Natural killer cell treated with Interleukin-12 subunit alpha and Interleukin-12 subunit beta and Interleukin-15 and Interleukin-18, amount 100 ng/mL, for 72 hours (primary cell): ENCODE data around the gene GPC6. TPM values are rescaled to one million over a fixed set of nuclear protein-coding genes. Genes with fewer than 3 reads are reported as not detected.

Source experiments
- ATAC-seq, 2 donors: fragments of 150-1000 bp; cut with Tn5 transposase in 1 of 2; sonication (Bioruptor Pico), chemical (Tn5 transposase) in 1 of 2; 2 replicates each; pipeline ENCODE4 v1.10.0; 2021
- DNase-seq: peaks from one replicate; pipeline ENCODE4 v3.0.0; 2022; ENCODE audit warnings: low spot score
- H3K27ac Mint-ChIP-seq, 2 donors: 1 replicate in 1 of 2; 2 replicates in 1 of 2; pipeline ENCODE4 v1.8.0; 2022; ENCODE audit warnings: mixed read lengths in 2 of 2, mild to moderate bottlenecking in 1 of 2, moderate library complexity in 1 of 2
- H3K27me3 Mint-ChIP-seq, 2 donors: 1 replicate in 1 of 2; 2 replicates in 1 of 2; pipeline ENCODE4 v1.8.0; 2022; ENCODE audit warnings: mixed read lengths in 2 of 2
- H3K36me3 Mint-ChIP-seq: one replicate; pipeline ENCODE4 v1.8.0; 2022; ENCODE audit warnings: mixed read lengths
- H3K4me1 Mint-ChIP-seq, 2 donors: 1 replicate in 1 of 2; 2 replicates in 1 of 2; pipeline ENCODE4 v1.8.0; 2022; ENCODE audit warnings: low read depth in 2 of 2, mixed read lengths in 2 of 2, mild to moderate bottlenecking in 1 of 2
- H3K4me3 Mint-ChIP-seq: one replicate; pipeline ENCODE4 v1.8.0; 2022; ENCODE audit warnings: mixed read lengths
- H3K9me3 Mint-ChIP-seq: 2 replicates; pipeline ENCODE4 v1.8.0; 2022; ENCODE audit warnings: mixed read lengths
- total RNA-seq, 2 donors: library from RNA; stranded (reverse); gene quantifications; one replicate each; pipeline ENCODE4 v1.2.3, GENCODE V29; 2022

GPC6 gene
- total RNA-seq, 2 donors from 2014 or later = not detected

DNA sequence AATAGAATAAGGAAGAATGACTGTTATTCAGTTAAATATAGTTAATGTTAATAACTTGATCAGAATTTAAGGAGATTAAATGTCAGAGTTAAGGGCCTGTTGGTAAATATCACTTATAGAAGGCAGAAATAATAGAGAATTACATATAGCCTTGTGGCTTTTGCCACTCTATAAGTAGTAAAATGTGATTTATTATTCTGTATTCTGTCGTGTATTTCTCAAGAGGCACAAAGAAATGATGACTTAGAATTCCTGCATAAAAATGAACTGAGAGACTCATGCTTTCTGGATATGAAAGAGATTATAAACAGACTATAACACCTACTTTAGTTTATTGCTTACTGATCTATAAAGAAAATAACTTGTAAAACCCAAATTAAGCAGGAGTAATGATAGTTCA is 40.1 kb downstream of the GPC6 start:
- Mint-ChIP-seq H3K9me3 (peaks cover 6% of the 10 kb centered on the region), H3K27me3 (no peaks in the 10 kb centered on the region), H3K4me3 (no peak overlapping the region), H3K36me3 (no peaks in the 10 kb centered on the region), H3K27ac (no peak overlapping the region), H3K4me1 (no peaks in the 10 kb centered on the region)
- DNase-seq (no peak), ATAC-seq (no peak)

DNA sequence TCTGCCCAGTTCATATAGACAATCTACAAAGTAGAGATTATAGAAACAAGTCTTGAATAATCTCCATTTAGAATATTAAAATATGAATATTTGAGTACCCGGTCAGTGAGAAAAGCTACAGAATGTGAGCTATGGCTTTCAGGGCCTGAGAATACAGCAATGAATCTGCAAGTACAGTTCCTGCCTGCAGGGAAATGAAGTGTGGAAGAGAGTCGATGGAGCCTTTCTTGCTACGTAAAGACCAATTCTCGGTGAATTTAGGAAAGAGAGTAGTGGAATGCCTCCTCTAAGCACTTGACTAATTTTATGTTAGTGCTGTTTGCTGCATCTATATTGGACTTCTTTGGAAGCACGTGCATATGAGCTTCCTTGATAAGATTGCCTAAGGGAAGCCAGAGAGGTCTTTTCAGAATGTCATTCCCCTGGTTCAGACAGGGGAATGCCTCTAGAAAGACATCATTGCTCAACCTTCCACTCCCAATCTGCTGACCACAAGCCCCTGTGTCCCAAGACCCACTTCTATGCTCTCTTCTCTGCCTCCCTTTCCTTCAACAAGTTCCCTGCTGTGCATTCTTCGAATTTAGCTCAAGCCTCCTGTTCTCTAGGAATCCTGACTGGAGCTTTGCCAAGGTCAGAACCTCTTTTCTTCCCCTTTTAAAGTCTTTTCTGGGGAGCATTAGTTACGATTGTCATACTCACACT is 41.9 kb downstream of the GPC6 start:
- Mint-ChIP-seq H3K27me3 (no peaks in the 10 kb centered on the region), H3K36me3 (no peaks in the 10 kb centered on the region), H3K9me3 (peaks cover 2% of the 10 kb centered on the region), H3K4me1 (no peaks in the 10 kb centered on the region), H3K27ac (no peak overlapping the region), H3K4me3 (no peak overlapping the region)
- no peak for DNase-seq
- ATAC-seq = no peak

GRCh38 chr13:93270769-93271742 is 44.4 kb downstream of the GPC6 start:
- no peaks in the 10 kb centered on the region for H3K4me1 Mint-ChIP-seq
- no peaks in the 10 kb centered on the region for H3K27me3 Mint-ChIP-seq
- no peak overlapping the region for H3K4me3 Mint-ChIP-seq
- H3K27ac Mint-ChIP-seq = no peak overlapping the region
- no peak for DNase-seq
- H3K9me3 Mint-ChIP-seq = peaks cover 2% of the 10 kb centered on the region
- ATAC-seq = no peak
- H3K36me3 Mint-ChIP-seq = no peaks in the 10 kb centered on the region

DNA sequence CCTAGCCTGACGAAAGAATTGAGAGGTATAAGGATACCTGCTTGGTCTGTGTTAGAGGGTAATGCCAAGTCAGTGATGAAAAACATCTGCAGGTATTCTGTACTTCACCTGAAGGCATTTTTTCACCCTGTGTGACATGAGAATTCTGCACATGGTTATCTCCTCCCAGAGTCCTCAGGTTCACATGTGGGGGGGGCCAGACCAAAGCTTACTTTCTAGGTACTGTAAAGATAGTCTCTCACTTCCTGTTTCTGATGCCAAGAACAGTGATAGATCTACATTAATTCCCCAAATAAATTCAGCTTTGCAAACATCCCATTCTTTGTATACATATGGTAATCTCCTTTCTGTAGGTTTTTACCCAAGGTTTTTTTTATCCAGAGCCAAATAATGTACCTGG is 53.4 kb downstream of the GPC6 start:
- Mint-ChIP-seq H3K4me3 (no peak overlapping the region), H3K27me3 (no peaks in the 10 kb centered on the region), H3K36me3 (no peaks in the 10 kb centered on the region), H3K4me1 (no peaks in the 10 kb centered on the region), H3K9me3 (peaks cover 7% of the 10 kb centered on the region), H3K27ac (no peak overlapping the region)
- no peak for DNase-seq
- no peak for ATAC-seq

- Mint-ChIP-seq H3K4me3 (no peak overlapping the region), H3K36me3 (no peaks in the 10 kb centered on the region), H3K27me3 (no peaks in the 10 kb centered on the region), H3K9me3 (peaks cover 7% of the 10 kb centered on the region), H3K4me1 (no peaks in the 10 kb centered on the region), H3K27ac (no peak overlapping the region)
- DNase-seq (no peak), ATAC-seq (no peak)
These were observed 54.1 kb downstream of the GPC6 start for GRCh38 chr13:93280688-93281087.

- no peak for ATAC-seq
- DNase-seq = no peak
- no peak overlapping the region for H3K27ac Mint-ChIP-seq
- H3K27me3 Mint-ChIP-seq = no peaks in the 10 kb centered on the region
- H3K36me3 Mint-ChIP-seq = no peaks in the 10 kb centered on the region
- H3K4me3 Mint-ChIP-seq = no peak overlapping the region
- no peaks in the 10 kb centered on the region for H3K4me1 Mint-ChIP-seq
- H3K9me3 Mint-ChIP-seq = peaks cover 3% of the 10 kb centered on the region
These were observed 56.6 kb downstream of the GPC6 start for GRCh38 chr13:93283255-93283654.

DNA sequence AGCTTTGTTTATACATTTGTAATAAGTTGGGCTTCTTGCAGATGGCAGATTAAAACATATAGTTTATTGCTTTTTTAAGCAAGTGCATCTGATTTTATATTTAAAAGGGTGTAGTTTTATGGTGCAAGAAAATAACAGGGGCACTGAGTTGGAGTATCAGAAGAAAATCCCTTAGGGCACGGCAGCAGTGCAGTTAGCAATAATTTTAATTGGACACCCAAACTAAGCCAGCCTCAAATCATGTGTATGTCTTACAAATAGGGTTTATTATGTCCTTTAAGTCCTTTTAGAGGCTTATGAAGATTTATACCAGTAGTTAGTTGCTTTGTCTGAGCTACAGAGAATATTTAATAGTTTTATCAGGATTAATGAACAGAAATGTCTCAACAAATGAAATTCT is 57.5 kb downstream of the GPC6 start:
- no peaks in the 10 kb centered on the region for H3K27me3 Mint-ChIP-seq
- DNase-seq = no peak
- no peak overlapping the region for H3K4me3 Mint-ChIP-seq
- H3K4me1 Mint-ChIP-seq = no peaks in the 10 kb centered on the region
- H3K36me3 Mint-ChIP-seq = no peaks in the 10 kb centered on the region
- no peak overlapping the region for H3K27ac Mint-ChIP-seq
- peaks cover 3% of the 10 kb centered on the region for H3K9me3 Mint-ChIP-seq
- no peak for ATAC-seq

GRCh38 chr13:93286047-93286446 is 59.4 kb downstream of the GPC6 start:
- H3K27me3 Mint-ChIP-seq = no peaks in the 10 kb centered on the region
- no peak for ATAC-seq
- no peak overlapping the region for H3K4me3 Mint-ChIP-seq
- no peaks in the 10 kb centered on the region for H3K4me1 Mint-ChIP-seq
- H3K9me3 Mint-ChIP-seq = peaks cover 3% of the 10 kb centered on the region
- no peak overlapping the region for H3K27ac Mint-ChIP-seq
- DNase-seq = no peak
- H3K36me3 Mint-ChIP-seq = no peaks in the 10 kb centered on the region

DNA sequence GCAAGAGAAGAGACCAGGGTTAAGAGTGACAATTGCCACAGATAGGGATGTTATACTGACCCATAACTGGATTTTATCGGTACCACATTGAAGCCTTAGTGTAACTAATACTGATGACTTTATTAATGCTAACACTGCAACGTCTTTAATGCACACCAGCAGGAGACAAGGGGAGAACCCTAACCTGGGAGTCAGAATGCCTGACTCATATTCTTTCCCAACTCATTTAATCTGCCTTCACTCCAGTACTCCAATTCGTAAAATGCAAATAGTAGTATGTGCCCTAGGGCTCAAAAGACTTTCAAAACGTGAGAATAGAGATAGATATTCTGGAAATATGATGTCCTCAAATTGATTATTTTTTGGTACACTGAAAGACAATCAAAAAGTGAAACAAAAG is 62.4 kb downstream of the GPC6 start:
- no peak overlapping the region for H3K27ac Mint-ChIP-seq
- H3K27me3 Mint-ChIP-seq = no peaks in the 10 kb centered on the region
- H3K4me3 Mint-ChIP-seq = no peak overlapping the region
- ATAC-seq (no peak), DNase-seq (no peak)
- H3K9me3 Mint-ChIP-seq = peaks cover 3% of the 10 kb centered on the region
- no peaks in the 10 kb centered on the region for H3K4me1 Mint-ChIP-seq
- H3K36me3 Mint-ChIP-seq = no peaks in the 10 kb centered on the region

GRCh38 chr13:93289842-93290241 is 63.2 kb downstream of the GPC6 start:
- ATAC-seq = no peak
- no peaks in the 10 kb centered on the region for H3K4me1 Mint-ChIP-seq
- no peaks in the 10 kb centered on the region for H3K36me3 Mint-ChIP-seq
- DNase-seq = no peak
- H3K27ac Mint-ChIP-seq = no peak overlapping the region
- no peak overlapping the region for H3K4me3 Mint-ChIP-seq
- no peaks in the 10 kb centered on the region for H3K27me3 Mint-ChIP-seq
- peaks cover 3% of the 10 kb centered on the region for H3K9me3 Mint-ChIP-seq

DNA sequence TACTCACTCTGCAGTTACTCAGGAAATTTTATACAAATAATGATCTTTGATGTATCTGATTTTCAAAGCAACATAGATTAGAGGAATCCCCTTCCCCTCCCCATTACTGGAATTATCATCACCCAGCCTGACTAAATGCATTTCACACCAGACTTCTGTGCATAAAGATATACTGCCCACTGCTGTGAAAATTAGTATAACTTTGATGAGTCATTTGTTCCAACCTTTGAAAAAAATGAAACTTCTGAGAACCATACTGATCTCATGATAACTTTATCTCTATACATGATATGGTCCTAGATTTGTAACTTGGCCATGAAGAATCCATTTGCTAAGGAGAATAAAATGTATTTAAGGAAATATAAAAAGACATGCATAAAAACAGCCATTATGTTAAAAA is 63.9 kb downstream of the GPC6 start:
- H3K4me3 Mint-ChIP-seq = no peak overlapping the region
- no peaks in the 10 kb centered on the region for H3K4me1 Mint-ChIP-seq
- H3K36me3 Mint-ChIP-seq = no peaks in the 10 kb centered on the region
- ATAC-seq (no peak), DNase-seq (no peak)
- no peaks in the 10 kb centered on the region for H3K27me3 Mint-ChIP-seq
- H3K27ac Mint-ChIP-seq = no peak overlapping the region
- H3K9me3 Mint-ChIP-seq = peaks cover 3% of the 10 kb centered on the region

GRCh38 chr13:93292366-93292765 is 65.8 kb downstream of the GPC6 start:
- Mint-ChIP-seq H3K36me3 (no peaks in the 10 kb centered on the region), H3K27me3 (no peaks in the 10 kb centered on the region), H3K4me3 (no peak overlapping the region), H3K27ac (no peak overlapping the region), H3K9me3 (peaks cover 9% of the 10 kb centered on the region), H3K4me1 (no peaks in the 10 kb centered on the region)
- DNase-seq (no peak), ATAC-seq (no peak)

DNA sequence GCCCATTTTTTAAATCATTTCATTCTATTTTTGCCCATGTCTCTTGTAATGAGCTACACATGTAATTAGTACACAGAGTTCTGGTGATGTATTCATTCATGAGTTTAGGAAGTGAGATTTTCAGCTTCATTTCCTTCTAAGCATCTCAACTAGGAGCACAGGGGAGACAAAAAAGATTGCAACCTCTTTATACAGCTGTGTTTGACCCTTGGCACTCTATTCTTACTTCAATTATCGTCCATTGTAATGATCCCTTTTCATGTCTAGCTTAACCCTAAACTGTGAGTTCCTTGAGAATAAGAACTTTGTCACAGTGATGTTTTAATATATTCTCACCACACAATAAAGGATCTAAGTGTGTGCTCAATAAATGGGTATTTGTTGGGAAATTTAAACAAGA is 67.1 kb downstream of the GPC6 start:
- H3K27ac Mint-ChIP-seq = no peak overlapping the region
- H3K4me1 Mint-ChIP-seq = no peaks in the 10 kb centered on the region
- no peaks in the 10 kb centered on the region for H3K27me3 Mint-ChIP-seq
- ATAC-seq = no peak
- DNase-seq = no peak
- H3K9me3 Mint-ChIP-seq = peaks cover 9% of the 10 kb centered on the region
- H3K4me3 Mint-ChIP-seq = no peak overlapping the region
- H3K36me3 Mint-ChIP-seq = no peaks in the 10 kb centered on the region

DNA sequence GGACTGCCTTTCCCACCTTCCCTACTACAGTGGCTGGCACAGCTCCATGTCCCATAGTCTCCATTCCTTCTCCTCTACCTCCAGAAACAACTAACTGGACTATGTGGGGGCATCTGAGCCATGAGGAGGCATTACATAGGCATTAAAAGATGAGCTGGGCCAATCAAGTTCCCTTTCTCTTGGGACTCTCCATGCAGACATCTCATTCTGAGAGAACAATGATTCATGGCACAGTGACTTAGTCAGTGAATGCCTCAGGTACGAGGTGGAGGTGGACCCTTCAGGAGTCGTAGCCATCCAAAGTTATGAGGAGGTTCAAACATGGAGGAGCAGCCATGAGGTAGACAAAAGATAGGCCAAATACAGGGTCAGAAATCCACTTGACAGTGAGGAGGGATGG is 70.0 kb downstream of the GPC6 start:
- ATAC-seq (no peak), DNase-seq (no peak)
- peaks cover 10% of the 10 kb centered on the region for H3K9me3 Mint-ChIP-seq
- H3K36me3 Mint-ChIP-seq = no peaks in the 10 kb centered on the region
- H3K4me3 Mint-ChIP-seq = no peak overlapping the region
- no peak overlapping the region for H3K27ac Mint-ChIP-seq
- H3K4me1 Mint-ChIP-seq = no peaks in the 10 kb centered on the region
- no peaks in the 10 kb centered on the region for H3K27me3 Mint-ChIP-seq
